ENCODE data around the gene PPP1R12C. TPM values are rescaled to one million over a fixed set of nuclear protein-coding genes. Genes with fewer than 3 reads are reported as not detected.
A peak's percentile ranks its signal among the peaks of the same experiment; 100 is the strongest.

The PPP1R12C gene
- total and polyA plus RNA-seq, 3 donors from 2014 or later, result 184 to 220 (median 206) TPM

GRCh38 chr19:55089342-55089944 lies 28.0 kb downstream of the PPP1R12C start:
- intact Hi-C loops (cut with DNase I; ENCODE audit: low total_unique reads), result no loop called here
- TF ChIP-seq POLR2A (IDR thresholded peaks at IDR 0.05) (no peak), CTCF (IDR thresholded peaks at IDR 0.05) (no peak)
- 84 to 89% methylated on average over 3 of the region's 3 CpGs for WGBS, 2 donors

GRCh38 chr19:55088543-55089341 lies 28.7 kb downstream of the PPP1R12C start:
- intact Hi-C loops (cut with DNase I; ENCODE audit: low total_unique reads), result no loop called here
- DNase-seq, result peak; percentile 83
- 61 to 66% methylated on average over 18 of the region's 18 CpGs for WGBS, 2 donors
- Histone ChIP-seq H3K4me3 (no peak overlapping the region), H3K27me3 (no peaks in the 10 kb centered on the region), H3K27ac (no peak overlapping the region), H3K9me3 (no peaks in the 10 kb centered on the region), H3K4me1 (peaks cover 17% of the 10 kb centered on the region), H3K36me3 (ENCODE audit: low read depth, missing control alignments) (no peaks in the 10 kb centered on the region)
- TF ChIP-seq POLR2A (IDR thresholded peaks at IDR 0.05) (no peak), CTCF (IDR thresholded peaks at IDR 0.05) (peak in 2 of 3 experiments; percentile 51 to 89)

More at GRCh38 chr19:55089342-55089944, 28.0 kb downstream of the PPP1R12C start:
- Histone ChIP-seq H3K36me3 (ENCODE audit: low read depth, missing control alignments) (no peaks in the 10 kb centered on the region), H3K4me3 (no peak overlapping the region), H3K4me1 (peaks cover 17% of the 10 kb centered on the region), H3K9me3 (no peaks in the 10 kb centered on the region), H3K27me3 (no peaks in the 10 kb centered on the region), H3K27ac (no peak overlapping the region)
- DNase-seq, result no peak

GRCh38 chr19:55088021-55088451 lies 29.4 kb downstream of the PPP1R12C start:
- Histone ChIP-seq H3K9me3 (no peaks in the 10 kb centered on the region), H3K4me3 (no peak overlapping the region), H3K4me1 (peaks cover 17% of the 10 kb centered on the region), H3K27me3 (no peaks in the 10 kb centered on the region), H3K27ac (no peak overlapping the region), H3K36me3 (ENCODE audit: low read depth, missing control alignments) (no peaks in the 10 kb centered on the region)
- WGBS, 2 donors, result 56 to 68% methylated on average over 12 of the region's 12 CpGs
- TF ChIP-seq POLR2A (IDR thresholded peaks at IDR 0.05), result no peak
- intact Hi-C loops (cut with DNase I; ENCODE audit: low total_unique reads), result no loop called here
- DNase-seq, result no peak

- DNase-seq, result no peak
- intact Hi-C loops (cut with DNase I; ENCODE audit: low total_unique reads), result no loop called here
- TF ChIP-seq POLR2A (IDR thresholded peaks at IDR 0.05) (no peak), CTCF (IDR thresholded peaks at IDR 0.05) (no peak)
- WGBS, 2 donors, result 26 to 36% methylated on average over 17 of the region's 17 CpGs
- H3K9me3 ChIP-seq, result no peaks in the 10 kb centered on the region
- H3K4me3 ChIP-seq, result peak overlapping the region; percentile 21 to 48
- H3K36me3 ChIP-seq (ENCODE audit: low read depth, missing control alignments), result no peaks in the 10 kb centered on the region
- H3K27me3 ChIP-seq, result no peaks in the 10 kb centered on the region
- H3K27ac ChIP-seq, result no peak overlapping the region
- peaks cover 17% of the 10 kb centered on the region for H3K4me1 ChIP-seq
Measured at GRCh38 chr19:55087542-55087901, 29.9 kb downstream of the PPP1R12C start.

DNA sequence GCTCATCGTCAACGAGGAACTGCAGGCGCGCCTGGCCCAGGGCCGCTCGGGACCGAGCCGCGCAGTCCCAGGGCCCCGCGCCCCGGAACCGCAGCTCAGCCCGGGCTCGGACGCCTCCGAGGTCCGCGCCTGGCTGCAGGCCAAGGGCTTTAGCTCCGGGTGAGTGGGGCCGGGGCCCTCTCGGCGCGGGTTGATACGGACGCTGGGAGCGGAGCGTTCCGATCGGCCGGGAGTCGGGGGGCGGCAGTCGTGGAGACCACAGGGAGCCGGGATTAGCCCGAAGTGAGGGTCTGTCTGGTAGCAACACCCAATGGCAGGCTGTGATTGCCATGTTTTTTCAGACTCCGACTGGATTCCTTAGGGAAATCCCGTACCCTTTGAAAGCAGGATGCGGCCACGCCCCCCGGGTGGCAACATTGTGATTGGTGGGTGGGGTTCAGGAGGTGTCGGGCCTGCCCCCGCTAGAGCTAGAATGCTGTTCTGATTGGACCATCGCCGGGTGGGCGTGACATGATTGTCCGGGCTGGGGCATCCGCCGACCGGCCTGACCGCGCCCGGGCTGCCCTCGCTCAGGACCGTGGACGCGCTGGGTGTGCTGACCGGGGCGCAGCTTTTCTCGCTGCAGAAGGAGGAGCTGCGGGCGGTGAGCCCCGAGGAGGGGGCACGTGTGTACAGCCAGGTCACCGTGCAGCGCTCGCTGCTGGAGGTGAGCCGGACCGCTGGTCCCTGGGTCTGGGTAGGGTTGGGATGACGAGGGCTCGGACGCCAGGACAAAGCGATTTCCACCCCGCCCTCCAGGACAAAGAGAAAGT lies 30.5 kb downstream of the PPP1R12C start:
- intact Hi-C loops (cut with DNase I; ENCODE audit: low total_unique reads), result no loop called here
- WGBS, 2 donors, result 1 to 2% methylated on average over 10 to 47 of the region's 74 CpGs
- DNase-seq, result peak; percentile 93
- peak overlapping the region; percentile 21 to 48 for H3K4me3 ChIP-seq
- TF ChIP-seq CTCF (IDR thresholded peaks at IDR 0.05) (no peak), POLR2A (IDR thresholded peaks at IDR 0.05) (no peak)
- H3K9me3 ChIP-seq, result no peaks in the 10 kb centered on the region
- no peak overlapping the region for H3K27ac ChIP-seq
- no peaks in the 10 kb centered on the region for H3K36me3 ChIP-seq (ENCODE audit: low read depth, missing control alignments)
- peaks cover 17% of the 10 kb centered on the region for H3K4me1 ChIP-seq
- no peaks in the 10 kb centered on the region for H3K27me3 ChIP-seq

All from testis (tissue), 3 donors.